GM21825 (cell line): ENCODE measurements around the gene ANKRD6.

Experiments used
- ATAC-seq: cut with Tn5 transposase; IDR thresholded peaks from one replicate; pipeline ENCODE4 v1.9.1; 2021; ENCODE audit warnings: mild to moderate bottlenecking, moderate library complexity; ENCODE audit not compliant: unreplicated experiment

ANKRD6 gene

DNA sequence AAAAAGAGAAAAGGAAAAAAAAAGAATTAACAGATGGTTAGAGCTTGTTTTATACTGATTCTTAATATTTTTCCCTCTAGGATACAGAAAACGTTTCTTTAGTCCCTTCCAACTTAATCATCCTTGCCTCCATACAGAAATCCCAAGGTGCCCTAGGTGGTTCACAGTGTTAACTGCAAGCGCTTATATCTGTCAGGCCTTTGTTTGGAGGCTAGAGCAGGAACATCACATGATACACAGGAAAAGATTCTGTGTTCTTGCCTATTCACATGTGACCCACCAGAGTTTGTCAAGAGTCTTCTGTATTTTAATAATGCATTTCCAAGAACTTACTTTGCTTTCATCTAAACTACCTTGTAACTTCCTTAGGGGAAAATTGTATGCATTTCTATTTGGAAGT lies 31.3 kb downstream of the ANKRD6 start:
- no peak for ATAC-seq

DNA sequence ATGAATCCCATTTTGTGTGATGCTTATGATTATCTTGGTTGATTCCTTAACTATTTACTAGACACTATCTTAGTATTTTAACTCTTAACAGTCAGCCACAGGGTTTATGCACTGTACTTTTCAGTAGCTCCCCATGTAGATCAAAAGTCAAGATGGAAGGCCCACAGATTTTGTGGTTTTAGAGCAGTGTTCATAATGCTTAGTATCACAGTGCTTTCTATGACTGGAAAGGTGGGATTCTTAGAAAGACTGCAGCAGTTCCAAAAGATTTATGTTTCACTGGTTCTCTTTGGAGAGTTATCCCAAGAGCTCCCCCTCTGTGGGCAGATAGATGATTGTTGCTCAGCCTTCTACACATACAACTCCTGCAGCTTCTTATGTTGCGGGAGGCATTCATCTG lies 34.5 kb downstream of the ANKRD6 start:
- no peak for ATAC-seq

DNA sequence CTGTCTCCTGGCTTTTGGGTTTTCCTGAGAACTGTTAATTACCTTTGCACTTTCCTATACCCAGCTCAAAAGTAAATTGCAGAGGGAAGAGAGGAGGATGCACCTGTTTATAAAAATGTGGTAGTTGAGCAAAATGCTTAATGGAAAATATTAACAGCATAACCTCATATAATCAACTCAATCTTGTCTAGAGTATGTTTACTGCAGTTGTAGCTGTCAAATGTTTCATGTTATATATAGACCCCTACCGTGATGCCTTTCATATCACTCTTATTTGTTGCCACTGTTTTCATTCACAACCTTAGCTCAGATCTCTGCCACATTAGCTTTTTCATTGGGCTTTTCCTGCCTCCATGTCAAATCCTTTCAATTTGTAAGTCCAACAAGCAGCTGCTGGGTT lies 36.0 kb downstream of the ANKRD6 start:
- no peak for ATAC-seq

DNA sequence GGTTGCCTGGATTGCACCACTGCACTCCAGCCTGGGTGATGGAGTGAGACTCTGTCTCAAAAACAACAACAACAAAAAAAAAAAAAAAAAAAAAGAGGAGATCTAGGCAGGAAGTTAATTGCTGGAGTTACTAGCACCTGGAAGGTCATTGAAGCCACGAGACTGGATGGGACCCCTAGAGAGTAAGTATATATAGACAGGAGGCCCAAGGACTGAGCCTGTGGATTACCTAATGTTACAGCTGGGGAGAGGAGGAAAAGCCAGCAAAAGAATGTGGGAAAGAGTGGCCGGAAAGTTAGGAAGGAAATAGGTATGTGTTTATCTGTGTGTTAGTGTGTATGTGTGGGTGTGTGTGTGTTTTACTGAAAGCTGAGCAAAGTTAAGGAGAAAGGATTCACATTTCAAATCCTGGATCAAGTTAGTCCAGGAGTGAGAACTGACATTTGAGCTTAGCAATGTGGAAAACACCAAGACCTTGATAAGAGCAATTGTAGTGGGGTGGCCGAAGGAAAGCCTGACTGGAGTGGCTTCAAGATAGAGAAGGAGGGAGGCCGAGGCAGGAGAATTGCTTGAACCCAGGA lies 38.4 kb downstream of the ANKRD6 start:
- ATAC-seq: no peak

DNA sequence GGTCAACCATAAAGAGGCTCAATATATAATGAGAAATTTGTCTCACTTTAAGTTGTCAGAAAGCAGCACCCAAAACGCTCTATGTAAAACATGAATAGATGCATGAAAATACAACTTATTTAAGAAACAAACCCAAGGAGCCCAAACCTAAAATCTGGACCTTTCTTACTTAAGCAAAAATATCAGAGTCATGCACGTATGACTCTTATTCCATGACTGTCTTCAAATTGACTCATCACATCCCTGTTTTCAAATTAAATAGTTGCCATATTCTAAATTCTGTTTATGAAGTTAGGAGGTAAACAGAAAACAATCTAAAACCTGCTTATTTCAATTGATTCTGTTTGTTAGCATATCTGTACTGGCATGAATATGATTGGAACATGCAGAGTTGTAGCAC lies 42.1 kb downstream of the ANKRD6 start:
- no peak for ATAC-seq

DNA sequence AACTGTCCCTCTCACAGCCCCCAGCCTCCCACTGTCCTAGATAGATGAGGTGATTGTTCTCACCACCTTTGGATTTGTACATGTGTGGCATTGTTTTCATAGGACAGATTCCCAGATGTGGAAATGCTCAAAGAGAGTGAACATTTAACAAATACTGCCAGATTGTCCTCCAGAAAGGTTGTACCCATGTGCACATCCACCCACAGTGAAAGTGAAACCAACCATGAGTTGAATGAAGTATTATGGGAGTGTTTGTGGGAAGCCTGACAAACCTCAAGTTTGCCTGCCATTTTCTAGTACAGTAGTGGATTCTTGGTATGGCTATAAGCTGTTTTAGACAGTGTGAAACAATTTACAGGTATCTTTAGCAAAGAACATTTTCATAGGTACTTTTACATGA lies 42.7 kb downstream of the ANKRD6 start:
- ATAC-seq: no peak

DNA sequence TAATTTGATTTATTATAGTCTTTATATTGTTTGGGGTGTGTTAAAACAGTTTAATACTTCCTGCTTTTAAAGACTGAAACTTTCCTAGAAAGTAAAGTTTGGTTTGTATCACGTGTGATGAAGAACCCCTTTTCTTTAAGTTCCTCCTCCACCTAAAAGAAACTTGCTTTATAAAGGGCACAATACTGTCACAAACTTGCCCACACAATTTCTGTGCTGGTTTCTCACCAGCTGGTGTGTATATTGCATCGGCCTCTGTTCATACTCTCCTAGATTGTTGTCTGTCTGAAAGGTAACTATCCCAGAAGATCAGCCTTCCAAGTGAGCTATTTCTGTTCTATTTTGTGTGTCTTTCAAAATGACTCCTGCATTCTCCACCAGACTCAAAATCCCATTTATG lies 46.9 kb downstream of the ANKRD6 start:
- no peak for ATAC-seq

DNA sequence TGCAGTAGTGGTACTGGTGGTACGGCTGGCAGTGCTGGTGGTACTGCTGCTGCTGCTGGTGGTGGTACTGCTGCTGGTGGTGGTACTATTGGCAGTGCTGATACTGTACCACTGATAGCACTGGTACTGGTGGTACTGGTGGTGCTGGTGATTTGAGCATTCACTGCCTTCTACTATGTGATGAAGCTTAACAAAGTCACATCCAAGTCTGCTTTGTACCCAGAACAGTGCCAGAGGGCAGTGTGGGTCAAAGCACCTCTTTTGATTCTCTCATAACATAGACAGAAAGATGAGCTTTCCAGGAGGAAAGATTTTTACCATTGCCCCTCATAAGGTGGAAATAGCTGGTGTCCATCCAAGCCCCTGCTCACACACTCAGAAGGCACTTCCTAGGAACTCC lies 48.7 kb downstream of the ANKRD6 start:
- ATAC-seq: no peak

DNA sequence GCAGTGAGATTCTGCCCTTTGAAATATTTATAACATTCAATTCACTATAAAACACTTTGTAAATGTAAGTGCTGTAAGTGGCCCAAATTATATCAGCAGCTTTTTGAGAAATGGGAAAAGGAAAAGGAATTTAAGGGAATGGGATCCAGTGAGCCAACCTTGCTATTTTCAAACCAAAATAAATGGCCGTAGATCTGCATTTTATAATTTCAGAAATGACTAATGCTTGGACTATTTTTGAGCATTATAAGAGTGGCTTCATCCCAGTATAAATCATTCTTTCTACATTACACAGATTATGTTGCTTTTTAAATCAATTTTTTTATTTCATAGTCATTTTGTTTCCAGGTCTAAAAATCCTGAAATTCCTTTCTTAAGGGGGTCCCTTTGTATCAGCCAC lies 49.2 kb downstream of the ANKRD6 start:
- ATAC-seq: no peak

DNA sequence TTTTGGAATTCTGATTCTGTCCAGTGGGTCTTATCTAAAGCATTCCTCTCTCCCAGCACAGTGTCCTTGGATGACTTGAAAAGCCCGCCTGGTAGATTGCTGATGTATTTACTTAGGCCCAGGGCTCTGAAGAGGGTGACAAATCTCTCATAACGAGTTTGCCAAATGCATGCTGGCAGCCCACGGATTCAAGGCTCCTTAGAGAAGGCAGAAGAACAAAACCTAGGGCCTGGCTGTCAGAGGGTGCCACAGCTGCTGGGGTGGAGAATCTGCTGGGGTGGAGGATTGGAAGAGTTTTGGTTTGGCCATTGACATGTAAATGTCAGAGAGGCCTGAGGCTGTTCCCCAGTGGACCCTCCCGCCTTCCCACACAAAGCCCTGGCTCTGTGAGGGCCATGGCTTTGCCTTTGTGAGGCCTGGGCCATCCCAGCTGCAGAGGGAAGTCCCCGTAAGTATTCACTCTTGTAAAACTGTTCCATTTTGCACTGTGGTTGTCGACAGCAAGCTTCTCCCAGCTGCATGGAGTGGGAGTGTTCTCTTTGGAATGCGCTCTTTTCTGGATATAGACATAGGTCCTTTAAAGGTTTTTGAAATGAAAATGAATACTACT lies 50.3 kb downstream of the ANKRD6 start:
- no peak for ATAC-seq

DNA sequence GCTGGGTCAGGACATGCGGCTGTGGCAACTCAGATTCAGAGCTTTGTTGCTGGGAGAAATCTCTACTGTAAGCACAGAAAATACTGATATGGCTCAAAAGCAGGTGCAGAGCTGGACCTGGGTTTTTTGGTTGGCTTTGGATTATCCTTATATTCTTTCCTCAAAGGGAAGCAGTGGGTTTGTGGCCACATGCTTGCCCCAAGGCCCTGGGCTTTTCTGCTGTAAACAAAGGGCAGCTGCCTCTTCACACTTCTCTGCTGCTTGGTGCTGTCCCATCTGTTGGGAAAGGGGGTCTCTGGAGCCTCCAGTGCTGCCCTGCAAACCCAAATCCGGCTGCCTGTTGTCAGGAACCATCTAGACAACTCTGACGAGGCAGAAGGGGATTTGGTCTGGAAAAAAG lies 52.4 kb downstream of the ANKRD6 start:
- no peak for ATAC-seq

DNA sequence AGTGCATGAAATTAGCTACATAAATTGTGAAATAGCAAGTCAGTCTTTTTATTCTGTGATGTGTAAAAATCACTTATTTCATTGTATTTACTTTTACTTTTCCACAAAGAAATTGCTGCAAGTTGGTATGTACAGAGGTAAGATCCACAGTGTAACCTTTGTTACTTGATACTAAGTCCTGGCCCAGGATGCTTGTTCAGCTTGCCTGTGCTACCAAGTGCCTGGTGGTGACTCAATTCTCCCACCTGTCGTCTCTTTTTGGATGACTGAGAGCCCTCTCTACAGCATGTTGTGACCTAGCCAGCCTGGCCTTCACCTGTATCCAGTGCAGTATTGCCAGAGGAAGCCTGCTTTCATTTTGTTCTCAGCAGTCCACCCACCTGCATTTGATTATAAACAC lies 54.9 kb downstream of the ANKRD6 start:
- ATAC-seq: no peak

DNA sequence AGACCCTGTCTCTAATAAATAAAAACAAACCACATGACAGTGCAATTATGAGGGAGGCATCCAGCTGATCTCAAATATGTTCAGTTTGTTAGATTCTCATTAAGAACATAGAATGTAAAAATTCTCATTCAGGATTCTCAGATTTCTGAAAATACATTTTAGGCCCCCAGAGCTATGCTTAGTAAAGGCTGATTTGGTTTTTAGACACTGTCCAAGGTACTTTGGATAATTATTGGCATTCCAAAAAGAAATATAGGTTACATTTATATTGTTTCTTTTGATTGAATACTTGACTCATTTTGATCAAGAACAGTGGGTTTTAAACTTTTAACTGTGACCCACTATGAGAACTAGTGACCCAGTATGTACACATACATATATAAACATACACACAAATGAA lies 55.5 kb downstream of the ANKRD6 start:
- ATAC-seq: no peak

DNA sequence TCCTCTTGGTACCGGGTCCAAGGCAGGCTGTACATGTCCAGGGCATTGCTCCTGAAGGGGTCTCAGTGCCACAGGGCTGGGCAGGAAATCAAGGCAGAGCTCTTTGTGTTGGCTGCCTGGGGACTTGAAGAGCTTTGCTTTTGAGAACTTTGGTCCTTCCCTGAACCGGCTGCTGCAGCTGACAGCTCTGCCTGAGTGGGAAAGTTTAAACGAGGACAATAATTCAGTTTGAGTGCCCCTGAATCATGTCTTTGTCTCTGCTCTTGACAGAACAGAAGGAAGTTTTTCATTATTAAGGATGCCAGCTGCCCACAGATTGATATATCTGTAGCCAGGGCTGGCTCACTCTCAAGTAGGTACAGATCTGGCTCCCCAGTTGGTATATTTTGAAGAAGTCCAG lies 56.1 kb downstream of the ANKRD6 start:
- no peak for ATAC-seq

DNA sequence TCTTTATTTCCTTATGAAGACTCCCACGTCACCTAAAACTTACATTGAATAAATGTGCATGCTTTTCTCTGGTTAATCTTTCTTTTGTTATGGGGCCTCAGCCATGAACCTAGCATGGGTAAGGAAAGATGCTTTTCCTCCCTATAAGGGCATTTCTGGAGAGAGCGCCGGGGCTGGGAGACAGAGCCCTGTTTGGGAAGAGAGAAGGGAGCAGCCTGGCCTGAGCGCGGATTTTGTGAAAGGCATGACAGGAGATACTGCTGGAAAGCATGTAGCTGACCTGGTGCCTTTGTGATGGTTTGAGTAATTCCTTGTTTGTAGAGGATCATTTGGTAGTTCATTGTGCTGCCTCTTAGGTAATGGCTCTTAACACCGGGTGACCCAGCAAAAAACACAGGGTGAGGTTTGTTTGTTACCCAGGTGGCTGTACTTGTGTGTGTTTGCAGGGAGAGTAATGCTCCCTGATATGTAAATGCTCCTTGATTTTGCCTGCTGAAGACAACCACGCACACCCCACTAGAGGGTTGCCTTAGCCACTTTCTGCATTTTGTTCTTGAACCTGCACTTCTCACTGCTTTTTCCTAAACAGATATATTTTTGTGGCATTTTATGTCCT lies 59.2 kb downstream of the ANKRD6 start:
- ATAC-seq: no peak

DNA sequence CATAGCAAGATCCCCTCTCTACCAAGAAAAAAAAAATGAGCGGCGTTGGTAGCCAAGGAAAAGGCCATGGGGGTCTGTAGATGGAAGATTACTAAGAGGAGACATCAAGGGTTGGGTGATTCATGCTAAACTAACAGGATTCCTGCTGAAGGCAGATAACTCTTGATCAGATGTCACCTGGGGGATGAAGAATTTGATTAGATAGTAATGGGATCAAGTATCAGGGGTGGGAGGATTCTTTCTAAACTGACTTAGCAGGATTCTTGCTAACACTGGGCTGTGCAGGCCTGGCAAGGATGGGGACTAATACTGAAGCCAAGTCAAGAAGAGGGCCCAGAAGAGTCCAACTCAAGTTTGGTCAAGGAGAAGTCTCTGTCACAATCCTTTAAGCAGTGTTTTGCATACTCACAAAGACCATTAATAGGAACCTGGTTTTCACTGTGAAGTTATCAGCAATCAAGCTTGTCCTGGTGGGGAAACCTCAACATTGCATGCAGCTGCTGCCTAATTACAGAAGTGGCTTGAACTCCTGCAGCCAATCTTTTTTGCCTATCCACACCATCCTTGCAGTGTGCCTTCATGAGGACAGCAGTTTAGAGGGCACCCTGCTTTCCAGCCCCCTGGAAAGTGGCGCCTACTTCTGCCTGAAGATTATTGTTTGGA lies 61.3 kb downstream of the ANKRD6 start:
- ATAC-seq: no peak

DNA sequence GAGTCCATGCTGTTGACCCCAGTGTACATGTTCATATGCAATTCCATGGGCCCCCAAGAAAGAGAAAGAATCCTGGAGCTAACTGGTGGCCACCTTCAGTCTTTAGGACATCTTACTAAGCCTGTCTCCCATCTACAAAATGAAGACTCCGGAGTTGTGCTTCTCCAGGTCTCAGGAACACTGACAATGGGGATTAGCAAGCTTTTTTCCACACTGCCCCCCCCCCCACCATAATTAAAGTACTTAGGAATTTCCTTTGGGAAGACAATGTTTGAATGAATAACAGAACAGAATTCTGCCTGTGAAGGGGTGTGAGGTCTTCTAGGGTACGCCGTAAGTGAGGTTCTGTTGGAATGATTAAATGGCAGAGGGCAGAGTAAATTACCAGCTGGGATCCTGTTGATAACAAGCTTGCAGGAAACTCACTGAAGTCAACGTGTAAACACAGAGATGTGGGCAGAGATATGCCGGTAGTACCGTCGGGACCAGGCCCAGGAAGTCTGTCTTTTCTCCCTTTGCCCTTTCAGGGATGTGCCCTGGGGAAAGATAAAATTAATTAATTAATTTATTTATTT lies 63.1 kb downstream of the ANKRD6 start:
- no peak for ATAC-seq

DNA sequence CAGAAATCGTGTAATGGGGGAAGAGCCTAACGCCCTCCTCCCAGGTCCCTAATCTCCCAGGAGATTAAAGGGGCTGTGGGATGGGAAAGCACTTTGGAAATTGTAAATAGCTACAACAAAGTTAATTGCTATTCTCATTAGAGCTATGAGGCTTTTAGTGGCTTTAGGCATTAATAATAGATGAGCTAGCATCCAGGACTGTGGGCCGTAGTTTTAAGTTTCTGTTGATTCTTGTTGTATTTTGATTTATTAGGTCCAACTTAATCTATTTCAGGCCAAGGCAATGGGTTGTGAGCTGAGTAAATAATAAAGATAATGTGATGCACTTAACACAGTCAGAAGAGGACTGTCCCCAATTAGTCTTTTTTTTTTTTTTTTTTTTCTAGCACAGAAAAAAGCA lies 67.7 kb downstream of the ANKRD6 start:
- ATAC-seq: no peak

DNA sequence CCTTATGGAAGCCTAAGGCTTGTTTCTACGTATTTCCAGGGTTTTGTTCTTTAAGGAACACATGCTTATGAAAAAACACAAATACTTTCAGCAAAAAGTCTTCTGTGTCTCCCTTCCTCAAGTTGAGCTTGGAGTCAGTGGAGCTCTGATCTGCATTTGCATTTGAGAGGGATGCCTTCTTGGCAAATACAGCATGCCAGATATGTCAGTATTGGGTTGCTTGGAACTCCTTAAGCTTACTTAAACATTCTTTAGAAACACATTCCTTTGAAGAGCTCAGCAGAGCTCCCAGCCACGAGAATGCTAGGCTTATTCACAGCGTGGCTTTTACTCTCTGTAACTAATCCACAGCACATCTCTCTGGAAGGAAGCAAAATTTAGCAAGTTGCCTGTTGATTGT lies 68.3 kb downstream of the ANKRD6 start:
- ATAC-seq: no peak

DNA sequence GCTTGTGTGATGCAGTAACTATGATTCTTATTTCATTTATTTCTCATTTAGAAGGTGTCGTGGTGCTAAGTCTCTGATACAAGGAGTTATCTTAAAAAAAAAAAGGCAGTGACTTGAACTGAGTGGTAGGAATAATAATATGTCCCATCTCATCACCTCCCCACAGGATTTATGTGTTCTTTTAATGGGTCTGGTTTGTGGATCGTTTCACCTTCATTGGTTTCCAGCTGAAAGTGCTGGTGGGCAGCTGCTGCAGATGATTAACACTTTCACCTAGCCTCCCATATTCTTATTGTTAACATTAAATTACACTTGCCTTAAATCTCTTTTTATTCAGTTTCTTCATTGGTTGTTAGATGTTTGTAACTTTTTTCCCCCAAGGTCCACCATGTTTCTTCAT lies 68.8 kb downstream of the ANKRD6 start:
- ATAC-seq: no peak

DNA sequence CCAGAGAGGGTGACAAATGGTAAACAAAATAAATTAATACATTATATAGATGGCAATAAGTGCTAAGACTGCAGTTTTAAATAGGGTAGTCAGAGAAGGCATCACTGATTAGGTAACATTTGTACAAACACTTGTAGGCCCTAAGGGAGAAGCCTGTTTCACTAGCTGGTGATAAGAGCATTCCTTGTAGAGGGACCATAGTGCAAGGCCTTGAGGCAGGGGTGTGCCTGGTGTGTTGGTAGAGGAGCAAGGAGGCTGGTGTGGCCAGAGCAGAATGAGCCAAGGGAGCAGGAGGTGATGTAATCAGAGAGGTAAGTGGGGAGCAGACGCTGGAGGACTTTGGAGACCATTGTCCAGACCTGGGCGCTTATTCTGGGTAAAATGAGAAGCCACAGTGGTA lies 70.7 kb downstream of the ANKRD6 start:
- ATAC-seq: no peak

DNA sequence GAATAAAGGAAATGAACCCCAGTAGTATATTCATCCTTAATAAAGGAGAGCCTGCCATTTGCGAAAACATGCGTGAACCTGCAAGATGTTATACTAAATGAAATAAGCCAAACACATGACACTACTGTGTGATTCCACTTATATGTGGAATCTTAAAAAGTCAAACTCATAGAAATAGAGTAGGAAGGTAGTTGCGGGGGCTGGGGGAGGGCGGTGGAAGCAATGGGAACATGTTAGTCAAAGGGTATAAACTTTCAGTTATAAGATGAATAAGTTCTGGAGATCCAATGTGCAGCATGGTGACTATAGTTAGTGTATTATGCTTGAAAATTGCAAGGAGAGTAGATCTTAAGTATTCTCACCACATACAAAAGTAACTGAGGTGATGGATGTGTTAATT lies 72.9 kb downstream of the ANKRD6 start:
- ATAC-seq: no peak
